Frontal cortex (tissue), 4 donors: ENCODE results near the gene NR2E3. TPM values are rescaled to one million over a fixed set of nuclear protein-coding genes. Genes with fewer than 3 reads are reported as not detected.

Experiments used
- DNase-seq, 2 donors: peaks; one replicate each; pipeline ENCODE4 v3.0.0; 2012; ENCODE audit warnings: low spot score in 2 of 2
- FAIRE-seq: peaks from 2 replicates; lab custom pipeline; 2012; peaks lifted over from hg19 to GRCh38; lab: Jason Lieb, UNC
- total RNA-seq: library from RNA; depleted of rRNA; stranded (reverse); fragments of >200 nt; gene quantifications from one replicate; pipeline ENCODE4 v1.2.3, GENCODE V29; 2014
- donor health status: control.
- donor health status: control.
- donor health status: control.

NR2E3 gene
- not detected for total RNA-seq

- no peak for FAIRE-seq
- DNase-seq, result no peak
Measured at GRCh38 chr15:71810256-71811035, at the start of gene NR2E3. Gene NR2E3, plus strand, starts transcription at chr15:71810554. Its CDS starts 190 bp downstream, at chr15:71810744.

GRCh38 chr15:71760852-71761251, 49.5 kb upstream of the NR2E3 start:
- FAIRE-seq, result peak; percentile 40
- no peak for DNase-seq

GRCh38 chr15:71761649-71762048, 48.7 kb upstream of the NR2E3 start:
- DNase-seq, result no peak
- no peak for FAIRE-seq

GRCh38 chr15:71768184-71768583, 42.2 kb upstream of the NR2E3 start:
- DNase-seq, result no peak
- no peak for FAIRE-seq

- DNase-seq, result no peak
- FAIRE-seq, result no peak
Measured at GRCh38 chr15:71773206-71773859, 37.0 kb upstream of the NR2E3 start.

GRCh38 chr15:71775856-71776255, 34.5 kb upstream of the NR2E3 start:
- FAIRE-seq, result no peak

GRCh38 chr15:71776304-71776703, 34.0 kb upstream of the NR2E3 start:
- FAIRE-seq (no peak), DNase-seq (no peak)

More at GRCh38 chr15:71775856-71776255, 34.5 kb upstream of the NR2E3 start:
- no peak for DNase-seq

- DNase-seq, result no peak
- FAIRE-seq, result no peak
Measured at GRCh38 chr15:71777216-71777943, 33.0 kb upstream of the NR2E3 start.

- FAIRE-seq (no peak), DNase-seq (no peak)
Measured at GRCh38 chr15:71779073-71779797, 31.1 kb upstream of the NR2E3 start.

- peak; percentile 26 to 54 for DNase-seq
- no peak for FAIRE-seq
Measured at GRCh38 chr15:71780115-71780976, 30.0 kb upstream of the NR2E3 start.

GRCh38 chr15:71781179-71781964, 29.0 kb upstream of the NR2E3 start:
- DNase-seq (no peak), FAIRE-seq (no peak)

- FAIRE-seq (no peak), DNase-seq (no peak)
Measured at GRCh38 chr15:71781965-71782265, 28.4 kb upstream of the NR2E3 start.

- DNase-seq, result no peak
Measured at GRCh38 chr15:71782422-71783165, 27.8 kb upstream of the NR2E3 start.

GRCh38 chr15:71784719-71785118, 25.6 kb upstream of the NR2E3 start:
- FAIRE-seq, result no peak
- no peak for DNase-seq

More at GRCh38 chr15:71782422-71783165, 27.8 kb upstream of the NR2E3 start:
- no peak for FAIRE-seq

GRCh38 chr15:71785996-71786395, 24.4 kb upstream of the NR2E3 start:
- DNase-seq, result no peak
- FAIRE-seq, result no peak

GRCh38 chr15:71786673-71787072, 23.7 kb upstream of the NR2E3 start:
- DNase-seq (no peak), FAIRE-seq (no peak)

- FAIRE-seq (no peak), DNase-seq (no peak)
Measured at GRCh38 chr15:71788646-71789579, 21.4 kb upstream of the NR2E3 start.
